Fibroblast of gingiva (primary cell): ENCODE results near the gene CCNK.

Experiments used
- DNase-seq: peaks from one replicate; pipeline ENCODE4 v3.0.0-alpha.2; 2011; ENCODE audit warnings: low read depth

The CCNK gene

GRCh38 chr14:99554184-99554583 lies 73.0 kb downstream of the CCNK start:
- no peak for DNase-seq

- DNase-seq = no peak
Measured at GRCh38 chr14:99554757-99555531, 73.7 kb downstream of the CCNK start.

GRCh38 chr14:99556134-99556791 lies 75.1 kb downstream of the CCNK start:
- DNase-seq = no peak

GRCh38 chr14:99559286-99559990 lies 78.2 kb downstream of the CCNK start:
- DNase-seq = no peak

- DNase-seq = no peak
Measured at GRCh38 chr14:99560403-99560802, 79.2 kb downstream of the CCNK start.

- no peak for DNase-seq
Measured at GRCh38 chr14:99560922-99561683, 79.9 kb downstream of the CCNK start.

GRCh38 chr14:99561864-99562263 lies 80.7 kb downstream of the CCNK start:
- no peak for DNase-seq
